Measurements from ENCODE around the gene ASB17. TPM values are rescaled to one million over a fixed set of nuclear protein-coding genes. Genes with fewer than 3 reads are reported as not detected.

The ASB17 gene
- total and polyA plus RNA-seq, 8 donors: not detected

DNA sequence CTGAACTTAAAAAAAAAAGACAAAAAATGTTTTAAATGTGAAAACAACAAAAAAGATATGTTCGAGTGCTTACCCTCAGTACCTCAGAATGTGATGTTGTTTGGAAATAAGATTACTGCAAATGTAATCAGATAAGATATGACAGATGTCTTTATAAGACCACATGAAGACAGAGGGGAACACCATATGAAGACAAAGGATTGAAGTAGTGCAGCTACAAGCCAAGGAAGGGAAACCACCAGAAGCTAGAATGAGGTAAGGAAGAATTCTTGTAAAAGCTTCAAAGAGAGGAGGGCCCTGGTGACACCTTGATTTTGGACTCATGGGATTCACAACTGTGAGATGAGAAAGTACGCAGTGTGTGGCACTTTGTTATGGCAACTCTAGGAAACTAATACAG, 15.4 kb downstream of the ASB17 start:
- DNase-seq (no peak), ATAC-seq (no peak), FAIRE-seq (no peak)
- no peaks in the 10 kb centered on the region for H3K4me1 ChIP-seq
- TF ChIP-seq, protein P1, sequence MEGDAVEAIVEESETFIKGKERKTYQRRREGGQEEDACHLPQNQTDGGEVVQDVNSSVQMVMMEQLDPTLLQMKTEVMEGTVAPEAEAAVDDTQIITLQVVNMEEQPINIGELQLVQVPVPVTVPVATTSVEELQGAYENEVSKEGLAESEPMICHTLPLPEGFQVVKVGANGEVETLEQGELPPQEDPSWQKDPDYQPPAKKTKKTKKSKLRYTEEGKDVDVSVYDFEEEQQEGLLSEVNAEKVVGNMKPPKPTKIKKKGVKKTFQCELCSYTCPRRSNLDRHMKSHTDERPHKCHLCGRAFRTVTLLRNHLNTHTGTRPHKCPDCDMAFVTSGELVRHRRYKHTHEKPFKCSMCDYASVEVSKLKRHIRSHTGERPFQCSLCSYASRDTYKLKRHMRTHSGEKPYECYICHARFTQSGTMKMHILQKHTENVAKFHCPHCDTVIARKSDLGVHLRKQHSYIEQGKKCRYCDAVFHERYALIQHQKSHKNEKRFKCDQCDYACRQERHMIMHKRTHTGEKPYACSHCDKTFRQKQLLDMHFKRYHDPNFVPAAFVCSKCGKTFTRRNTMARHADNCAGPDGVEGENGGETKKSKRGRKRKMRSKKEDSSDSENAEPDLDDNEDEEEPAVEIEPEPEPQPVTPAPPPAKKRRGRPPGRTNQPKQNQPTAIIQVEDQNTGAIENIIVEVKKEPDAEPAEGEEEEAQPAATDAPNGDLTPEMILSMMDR (IDR thresholded peaks at IDR 0.05): no peak
- H3K27me3 ChIP-seq: no peaks in the 10 kb centered on the region
- no peaks in the 10 kb centered on the region for H3K36me3 ChIP-seq
- WGBS, 2 donors: 57 to 66% methylated on average over 2 of the region's 2 CpGs
- no peaks in the 10 kb centered on the region for H3K9me3 ChIP-seq
- no peak overlapping the region for H3K4me3 ChIP-seq
- intact Hi-C loops (cut with DNase I): no loop called here
- H3K27ac ChIP-seq: no peak overlapping the region

DNA sequence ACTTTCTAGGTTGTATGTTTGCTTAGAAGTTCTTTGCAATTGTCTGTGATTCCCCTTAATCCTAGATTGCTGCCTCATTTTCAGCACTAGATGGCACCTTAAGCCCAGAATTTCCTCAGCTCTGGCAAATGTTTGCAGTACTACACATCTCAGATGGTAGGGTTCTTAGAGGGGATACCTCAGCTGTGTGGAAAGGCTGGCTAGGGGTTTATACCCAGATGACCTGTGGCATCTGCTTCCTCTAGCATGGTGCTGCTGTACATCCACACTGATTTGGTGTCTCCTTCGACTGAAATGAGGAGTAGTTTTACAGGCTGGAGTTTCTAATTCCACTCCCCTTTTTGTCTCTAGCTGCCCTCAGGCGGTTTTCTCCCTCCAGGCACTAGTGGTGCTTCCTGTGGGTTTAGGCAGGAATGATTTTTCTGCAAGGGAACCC, 23.5 kb downstream of the ASB17 start:
- Histone ChIP-seq H3K4me1 (no peaks in the 10 kb centered on the region), H3K9me3 (no peaks in the 10 kb centered on the region), H3K4me3 (no peak overlapping the region), H3K36me3 (no peaks in the 10 kb centered on the region), H3K27ac (no peak overlapping the region), H3K27me3 (no peaks in the 10 kb centered on the region)
- ATAC-seq (no peak), FAIRE-seq (no peak), DNase-seq (no peak)
- 26 to 43% methylated on average over 2 of the region's 2 CpGs for WGBS, 2 donors
- intact Hi-C loops (cut with DNase I): no loop called here
- TF ChIP-seq, protein P1 (IDR thresholded peaks at IDR 0.05): no peak

DNA sequence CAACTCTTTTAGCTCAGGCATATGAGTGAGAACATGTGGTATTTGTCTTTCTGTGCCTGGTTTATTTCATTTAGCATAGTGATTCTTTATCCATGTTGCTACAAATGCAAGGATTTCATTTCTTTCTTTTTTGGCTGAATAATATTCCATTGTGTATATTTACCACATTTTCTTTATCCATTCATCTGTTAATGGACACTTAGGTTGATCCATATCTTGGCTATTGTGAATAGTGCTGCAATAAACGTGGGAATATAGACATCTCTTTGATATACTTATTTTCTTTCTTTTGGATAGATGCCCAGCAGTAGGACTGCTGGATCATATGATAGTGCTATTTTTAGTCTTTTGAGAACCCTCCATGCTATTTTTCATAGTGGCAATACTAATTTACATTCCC, 30.8 kb downstream of the ASB17 start:
- TF ChIP-seq, protein P1 (IDR thresholded peaks at IDR 0.05): no peak
- no peaks in the 10 kb centered on the region for H3K4me1 ChIP-seq
- no peaks in the 10 kb centered on the region for H3K36me3 ChIP-seq
- intact Hi-C loops (cut with DNase I): no loop called here
- no peak for FAIRE-seq
- no peak for ATAC-seq
- no peak overlapping the region for H3K4me3 ChIP-seq
- no peaks in the 10 kb centered on the region for H3K9me3 ChIP-seq
- H3K27me3 ChIP-seq: no peaks in the 10 kb centered on the region
- H3K27ac ChIP-seq: no peak overlapping the region
- no peak for DNase-seq
- 12 to 16% methylated on average over 1 of the region's 1 CpG for WGBS, 2 donors

DNA sequence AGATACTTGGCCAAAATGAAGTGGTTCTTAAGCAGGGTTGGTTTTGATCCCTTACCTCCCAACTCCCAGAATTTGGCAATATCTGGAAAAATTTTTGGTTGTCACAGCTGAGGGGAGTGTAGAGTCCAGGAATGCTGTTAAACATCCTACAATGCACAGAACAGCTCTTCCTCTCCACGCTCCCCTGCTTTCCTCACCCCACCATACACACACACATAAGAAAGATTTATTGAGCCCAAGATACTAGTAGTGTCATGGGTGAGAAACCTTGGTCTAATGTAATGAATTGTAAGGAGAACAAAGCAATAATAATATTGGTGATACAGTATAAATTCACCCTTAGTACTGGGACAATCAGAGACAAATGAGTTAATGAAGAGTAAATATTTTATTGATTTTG, 47.8 kb downstream of the ASB17 start:
- TF ChIP-seq, protein P1 (IDR thresholded peaks at IDR 0.05): no peak
- no peak for ATAC-seq
- no peaks in the 10 kb centered on the region for H3K27me3 ChIP-seq
- H3K36me3 ChIP-seq: no peaks in the 10 kb centered on the region
- DNase-seq: no peak
- no peak overlapping the region for H3K27ac ChIP-seq
- no peak for FAIRE-seq
- 67 to 77% methylated on average over 1 of the region's 1 CpG for WGBS, 2 donors
- H3K4me1 ChIP-seq: no peaks in the 10 kb centered on the region
- intact Hi-C loops (cut with DNase I): no loop called here
- H3K4me3 ChIP-seq: no peak overlapping the region
- H3K9me3 ChIP-seq: no peaks in the 10 kb centered on the region

DNA sequence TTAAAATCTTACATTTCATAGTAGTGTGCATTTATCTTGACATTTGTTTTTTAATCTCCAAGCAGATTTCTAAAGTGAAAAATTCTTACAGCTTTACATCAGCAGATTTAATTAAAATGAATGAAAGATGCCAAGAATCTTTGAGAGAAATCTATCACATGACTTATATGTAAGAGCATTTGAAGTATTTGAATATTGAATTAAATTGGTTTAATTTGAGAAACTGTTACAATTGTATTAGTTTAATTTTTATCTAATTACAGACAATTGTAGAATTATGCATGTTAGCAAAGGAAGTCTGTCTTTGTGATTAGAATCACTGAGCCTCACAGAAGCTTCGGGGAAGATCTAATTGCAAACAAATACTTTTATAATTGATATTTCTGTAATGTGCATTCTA, 52.2 kb downstream of the ASB17 start:
- intact Hi-C loops (cut with DNase I): no loop called here

More for the DNA sequence above, 52.2 kb downstream of the ASB17 start:
- FAIRE-seq: no peak
- H3K4me1 ChIP-seq: no peaks in the 10 kb centered on the region
- no peak for ATAC-seq
- no peak overlapping the region for H3K27ac ChIP-seq
- 59 to 65% methylated on average over 1 of the region's 1 CpG for WGBS, 2 donors
- TF ChIP-seq, protein P1 (IDR thresholded peaks at IDR 0.05): no peak
- DNase-seq: no peak
- no peaks in the 10 kb centered on the region for H3K9me3 ChIP-seq
- no peak overlapping the region for H3K4me3 ChIP-seq
- no peaks in the 10 kb centered on the region for H3K36me3 ChIP-seq
- no peaks in the 10 kb centered on the region for H3K27me3 ChIP-seq
